Measurements from ENCODE around the gene CACNA2D3.
"Not testable (repeated sequence)": the region's sequence is repeated elsewhere in the genome, so short reads cannot be mapped to it uniquely, and the experiment has no call there.

The CACNA2D3 gene

DNA sequence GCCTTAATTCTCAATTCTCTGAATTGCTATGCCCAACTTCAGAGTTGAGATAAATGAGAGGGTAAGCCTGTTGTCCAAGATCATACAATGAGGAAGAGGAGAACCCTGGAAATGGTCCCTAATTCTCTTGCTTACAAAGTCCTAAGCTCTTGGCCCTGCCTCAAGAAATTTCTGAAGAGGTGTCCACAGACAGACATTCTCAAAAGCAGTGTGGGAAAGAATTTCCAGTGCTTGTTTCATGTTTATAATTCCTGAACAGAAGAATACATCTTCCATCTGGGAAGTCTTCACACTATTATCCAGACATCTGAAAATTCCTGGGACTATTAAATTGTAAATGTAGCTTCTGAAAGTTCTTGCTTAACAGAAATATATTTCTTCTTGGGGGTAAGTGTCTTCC, 972.3 kb downstream of the CACNA2D3 start:
- FAIRE-seq (no peak), DNase-seq (ENCODE audit: insufficient read length, low spot score) (no peak)
- TF ChIP-seq, protein P1, sequence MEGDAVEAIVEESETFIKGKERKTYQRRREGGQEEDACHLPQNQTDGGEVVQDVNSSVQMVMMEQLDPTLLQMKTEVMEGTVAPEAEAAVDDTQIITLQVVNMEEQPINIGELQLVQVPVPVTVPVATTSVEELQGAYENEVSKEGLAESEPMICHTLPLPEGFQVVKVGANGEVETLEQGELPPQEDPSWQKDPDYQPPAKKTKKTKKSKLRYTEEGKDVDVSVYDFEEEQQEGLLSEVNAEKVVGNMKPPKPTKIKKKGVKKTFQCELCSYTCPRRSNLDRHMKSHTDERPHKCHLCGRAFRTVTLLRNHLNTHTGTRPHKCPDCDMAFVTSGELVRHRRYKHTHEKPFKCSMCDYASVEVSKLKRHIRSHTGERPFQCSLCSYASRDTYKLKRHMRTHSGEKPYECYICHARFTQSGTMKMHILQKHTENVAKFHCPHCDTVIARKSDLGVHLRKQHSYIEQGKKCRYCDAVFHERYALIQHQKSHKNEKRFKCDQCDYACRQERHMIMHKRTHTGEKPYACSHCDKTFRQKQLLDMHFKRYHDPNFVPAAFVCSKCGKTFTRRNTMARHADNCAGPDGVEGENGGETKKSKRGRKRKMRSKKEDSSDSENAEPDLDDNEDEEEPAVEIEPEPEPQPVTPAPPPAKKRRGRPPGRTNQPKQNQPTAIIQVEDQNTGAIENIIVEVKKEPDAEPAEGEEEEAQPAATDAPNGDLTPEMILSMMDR (IDR thresholded peaks at IDR 0.05; ENCODE audit: insufficient read depth, missing control alignments): no peak

DNA sequence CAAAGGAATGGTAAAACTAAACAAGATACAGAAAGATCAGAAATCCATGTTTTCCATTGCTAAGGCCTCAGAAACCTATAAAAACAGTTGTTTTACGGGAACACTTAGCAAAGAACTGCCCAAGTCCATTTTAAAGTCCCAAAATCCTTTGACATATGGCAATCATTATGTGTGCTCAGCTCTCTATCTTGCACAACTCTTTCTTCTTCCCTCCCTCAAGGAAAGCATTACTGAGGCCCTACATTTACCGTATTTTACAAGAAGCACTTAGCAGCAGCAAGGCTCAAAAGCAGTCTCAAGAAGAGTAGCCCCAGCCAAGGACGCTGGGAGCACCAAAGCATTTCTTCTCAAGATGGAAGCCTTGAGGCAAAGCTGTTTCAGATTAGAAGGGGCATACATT, 975.1 kb downstream of the CACNA2D3 start:
- TF ChIP-seq, protein P1 (IDR thresholded peaks at IDR 0.05; ENCODE audit: insufficient read depth, missing control alignments): no peak
- no peak for FAIRE-seq

DNA sequence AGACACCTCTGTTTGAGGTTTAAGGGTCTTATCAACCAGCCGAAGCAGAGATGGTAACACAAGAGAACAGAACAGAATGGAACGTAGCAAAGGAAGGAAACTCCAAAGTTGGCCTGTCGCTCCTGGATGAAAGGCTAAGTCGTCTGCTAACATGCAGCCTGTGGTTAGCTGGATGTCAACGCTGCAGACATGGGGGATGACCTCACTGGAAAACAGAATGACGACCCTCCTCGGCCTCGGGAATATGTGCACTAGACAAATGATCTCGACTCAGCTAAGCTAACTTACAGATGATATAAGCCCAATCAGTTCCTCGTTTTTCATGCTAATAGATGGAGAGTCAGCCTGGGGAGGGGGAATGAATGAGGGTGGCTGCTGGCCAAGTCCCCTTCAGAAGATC, 983.3 kb downstream of the CACNA2D3 start:
- TF ChIP-seq, protein P1 (IDR thresholded peaks at IDR 0.05; ENCODE audit: insufficient read depth, missing control alignments): no peak
- DNase-seq (ENCODE audit: insufficient read length, low spot score) (no peak), FAIRE-seq (no peak)

More for the DNA sequence above, 975.1 kb downstream of the CACNA2D3 start:
- no peak for DNase-seq (ENCODE audit: insufficient read length, low spot score)

DNA sequence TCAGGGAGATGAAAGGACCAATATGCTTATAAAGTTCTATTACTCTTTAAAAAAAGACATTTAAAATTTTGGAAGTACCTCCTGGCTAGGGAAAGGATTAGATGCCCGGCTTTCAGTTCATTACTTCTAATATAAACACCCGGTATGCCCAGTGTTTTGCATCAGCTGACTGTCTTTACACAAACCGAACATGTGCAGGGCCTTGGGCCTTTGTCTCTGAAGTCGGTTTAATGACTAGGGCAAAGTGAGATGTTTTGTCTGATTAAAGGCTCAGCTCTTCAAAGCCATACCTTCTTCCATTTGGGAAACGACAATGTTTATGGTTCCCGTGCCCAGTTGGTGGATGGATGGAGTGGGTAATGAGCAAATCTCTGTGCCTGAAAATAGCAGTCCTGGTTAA, 984.8 kb downstream of the CACNA2D3 start:
- TF ChIP-seq, protein P1 (IDR thresholded peaks at IDR 0.05; ENCODE audit: insufficient read depth, missing control alignments): no peak
- FAIRE-seq (no peak), DNase-seq (ENCODE audit: insufficient read length, low spot score) (no peak)

DNA sequence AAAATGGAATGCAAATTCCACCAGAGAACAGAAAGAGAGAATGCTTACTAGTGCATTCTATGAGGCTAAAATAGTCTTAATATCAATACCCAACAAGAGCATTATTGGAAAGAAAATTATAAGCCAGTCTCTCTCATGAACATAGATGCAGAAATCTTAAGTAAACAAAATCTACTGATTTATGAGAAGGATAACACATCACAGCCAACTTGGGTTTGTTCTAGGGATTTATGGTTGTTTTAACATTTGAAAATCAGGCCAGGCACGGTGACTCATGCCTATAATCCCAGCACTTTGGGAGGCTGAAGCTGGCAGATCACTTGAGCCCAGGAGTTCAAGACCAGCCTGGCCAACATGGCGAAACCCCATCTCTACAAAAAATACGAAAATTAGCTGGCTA, 989.6 kb downstream of the CACNA2D3 start:
- FAIRE-seq: not testable (repeated sequence)

DNA sequence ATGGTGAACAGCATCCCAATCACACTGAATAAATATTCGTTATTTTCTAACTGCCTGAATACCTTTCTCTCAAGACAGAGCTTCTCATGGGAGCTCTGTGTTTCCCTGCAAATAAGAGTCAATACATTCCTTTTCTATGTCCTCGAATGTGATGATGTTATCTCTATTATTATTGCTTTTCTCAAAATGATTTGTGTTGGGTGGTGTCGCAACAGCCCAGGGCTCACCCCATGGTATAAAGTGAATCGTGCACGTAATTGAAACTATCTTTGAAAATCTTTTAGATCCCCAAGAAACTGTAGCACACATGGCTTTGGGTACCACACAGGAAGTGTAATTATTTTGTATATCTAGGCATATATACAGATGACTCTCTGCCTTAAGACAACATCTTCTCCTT, 996.1 kb downstream of the CACNA2D3 start:
- TF ChIP-seq, protein P1 (IDR thresholded peaks at IDR 0.05; ENCODE audit: insufficient read depth, missing control alignments): no peak
- DNase-seq (ENCODE audit: insufficient read length, low spot score) (no peak), FAIRE-seq (no peak)

More for the DNA sequence above, 989.6 kb downstream of the CACNA2D3 start:
- DNase-seq (ENCODE audit: insufficient read length, low spot score): not testable (repeated sequence)

DNA sequence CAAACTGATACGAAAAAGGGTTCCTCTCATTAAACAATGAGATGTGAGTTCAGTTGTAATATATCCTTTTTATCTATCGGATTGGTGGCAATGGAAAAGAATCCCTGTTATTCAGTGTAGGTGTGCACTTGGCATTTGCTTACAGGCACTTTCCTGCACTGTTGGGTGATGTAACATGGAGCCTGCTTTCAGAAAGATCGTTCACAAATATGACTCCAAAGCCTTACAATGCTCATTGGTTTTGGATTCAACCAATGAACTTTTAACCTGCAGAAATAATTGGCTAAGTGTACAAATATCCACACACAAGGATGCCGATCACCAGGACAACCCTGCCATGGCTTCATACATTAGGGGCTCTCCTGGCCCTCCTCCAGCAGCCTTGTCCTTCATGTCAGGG, 996.9 kb downstream of the CACNA2D3 start:
- DNase-seq (ENCODE audit: insufficient read length, low spot score) (no peak), FAIRE-seq (no peak)
- TF ChIP-seq, protein P1 (IDR thresholded peaks at IDR 0.05; ENCODE audit: insufficient read depth, missing control alignments): no peak

DNA sequence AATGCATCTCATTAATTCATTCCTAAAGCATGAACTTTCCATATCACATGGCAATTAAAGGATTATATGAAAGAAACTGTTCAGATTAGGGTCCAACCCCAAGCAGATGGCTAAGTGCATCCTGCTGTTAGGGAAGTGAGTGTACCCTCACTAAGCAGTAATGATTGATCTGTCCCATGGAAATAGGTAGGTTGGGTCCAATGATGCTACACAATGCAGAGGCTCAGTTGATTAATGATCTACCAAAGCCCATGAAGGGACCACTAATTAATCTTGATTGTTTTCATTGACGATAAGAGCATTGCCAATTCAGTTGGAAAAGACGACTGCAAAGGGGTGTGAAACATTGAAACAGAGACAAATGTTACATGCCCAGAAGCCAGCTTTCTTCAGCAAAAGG, 1000.0 kb downstream of the CACNA2D3 start:
- TF ChIP-seq, protein P1 (IDR thresholded peaks at IDR 0.05; ENCODE audit: insufficient read depth, missing control alignments): no peak
- no peak for DNase-seq (ENCODE audit: insufficient read length, low spot score)
- FAIRE-seq: no peak

All from D721Med (cell line).